D721Med (cell line): ENCODE results near the gene VIPR2.

ENCODE experiments used
- DNase-seq: peaks from one replicate; pipeline ENCODE4 v3.0.0; 2011; ENCODE audit warnings: low spot score; ENCODE audit not compliant: insufficient read length
- FAIRE-seq: peaks from 2 replicates; lab custom pipeline; 2011; peaks lifted over from hg19 to GRCh38; lab: Jason Lieb, UNC
- CTCF ChIP-seq: IDR thresholded peaks from 2 replicates; pipeline ENCODE4 v1.5.1; 2012; ENCODE audit warnings: mild to moderate bottlenecking, control low read depth; ENCODE audit not compliant: insufficient read depth; ENCODE audit errors: missing control alignments

Gene VIPR2

DNA sequence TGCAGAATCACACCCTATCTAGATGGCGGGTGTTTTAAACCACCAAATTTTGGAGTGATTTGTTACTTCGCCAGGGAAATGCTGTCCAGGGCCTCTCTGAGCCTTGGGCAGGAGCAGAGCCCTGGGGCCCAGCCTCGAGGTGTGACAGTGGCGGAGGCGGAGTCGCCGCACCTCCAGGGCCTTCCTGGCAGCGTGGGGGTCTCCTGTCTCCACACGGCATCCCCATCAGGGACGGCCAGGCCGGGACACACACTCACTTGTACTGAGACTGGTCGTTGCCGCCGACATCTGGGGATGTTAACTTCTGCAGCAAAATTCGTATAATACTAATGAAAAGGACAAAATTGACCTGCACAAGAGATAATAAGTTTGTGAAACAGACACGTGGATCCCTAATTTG is 110.7 kb downstream of the VIPR2 start:
- TF ChIP-seq CTCF = no peak
- DNase-seq = no peak
- FAIRE-seq = no peak

DNA sequence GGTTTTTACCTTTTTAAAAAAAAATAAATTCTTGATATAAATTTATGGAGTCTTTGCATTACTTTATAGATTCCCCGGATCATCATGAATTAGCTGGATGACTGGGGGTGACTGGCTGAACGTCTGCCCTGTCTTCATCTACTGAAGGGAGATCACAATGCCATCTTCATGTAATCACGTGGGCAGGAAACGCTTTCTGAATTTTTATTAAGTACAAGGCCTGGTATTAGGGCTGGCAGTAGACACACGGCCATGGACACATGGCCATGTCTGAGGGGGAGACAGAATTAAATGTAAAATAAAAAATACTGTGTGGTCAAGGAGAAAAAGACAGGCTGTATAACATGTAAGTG is 111.2 kb downstream of the VIPR2 start:
- DNase-seq (no peak), FAIRE-seq (no peak)
- no peak for TF ChIP-seq CTCF

- FAIRE-seq (no peak), DNase-seq (no peak)
- no peak for TF ChIP-seq CTCF
Observed at GRCh38 chr7:159032753-159033472, 111.8 kb downstream of the VIPR2 start.

DNA sequence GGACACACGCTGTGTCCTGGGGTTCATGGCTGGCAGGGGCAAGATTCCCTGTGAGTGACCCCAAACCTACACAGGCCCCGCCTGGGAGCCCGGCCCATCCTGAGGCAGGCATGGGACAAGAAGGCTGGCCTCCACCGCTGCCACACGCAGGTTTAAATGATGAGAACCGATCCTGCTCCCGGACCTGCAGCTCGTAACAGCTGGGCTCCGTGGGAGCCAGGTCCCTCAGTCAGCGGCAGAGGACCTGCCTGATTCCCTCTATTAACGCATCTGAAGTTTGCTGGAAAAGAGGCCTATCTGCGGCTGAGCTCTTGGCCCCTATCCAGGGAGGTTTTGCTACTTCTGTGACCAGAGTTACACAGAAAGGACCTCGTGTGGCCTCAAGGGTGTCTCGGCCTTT is 112.3 kb downstream of the VIPR2 start:
- TF ChIP-seq CTCF = no peak
- FAIRE-seq (no peak), DNase-seq (no peak)

DNA sequence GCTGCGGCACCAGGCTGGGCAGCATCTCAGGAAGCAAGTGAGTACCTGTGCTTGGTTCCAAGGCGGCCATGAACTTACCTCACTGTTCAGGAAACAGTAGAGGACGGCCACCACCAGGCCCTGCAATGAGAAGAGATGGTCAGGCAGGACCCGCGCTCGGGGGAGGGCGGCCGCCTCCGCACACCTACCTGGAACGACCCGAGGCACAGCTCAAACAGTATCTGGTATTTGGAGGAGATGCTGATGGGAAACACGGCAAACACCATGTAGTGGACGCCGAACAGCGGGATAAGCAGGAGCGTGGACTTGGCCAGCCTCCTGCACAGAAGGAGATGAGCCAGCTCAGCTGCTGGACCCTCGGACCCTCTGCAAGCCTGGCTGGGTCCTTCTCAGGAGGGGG is 112.9 kb downstream of the VIPR2 start:
- FAIRE-seq (no peak), DNase-seq (no peak)
- TF ChIP-seq CTCF = no peak

- no peak for FAIRE-seq
- no peak for TF ChIP-seq CTCF
- no peak for DNase-seq
Observed at GRCh38 chr7:159031135-159031701, 113.4 kb downstream of the VIPR2 start.

GRCh38 chr7:159030490-159031134 is 114.1 kb downstream of the VIPR2 start:
- FAIRE-seq (no peak), DNase-seq (no peak)

More at GRCh38 chr7:159030490-159031134, 114.1 kb downstream of the VIPR2 start:
- TF ChIP-seq CTCF = no peak
